ENCODE data around the gene TNFAIP8L2. TPM values are rescaled to one million over a fixed set of nuclear protein-coding genes. Genes with fewer than 3 reads are reported as not detected.
A peak's percentile ranks its signal among the peaks of the same experiment; 100 is the strongest.

The TNFAIP8L2 gene
- total RNA-seq, 1 experiment from 2014 or later: not detected

DNA sequence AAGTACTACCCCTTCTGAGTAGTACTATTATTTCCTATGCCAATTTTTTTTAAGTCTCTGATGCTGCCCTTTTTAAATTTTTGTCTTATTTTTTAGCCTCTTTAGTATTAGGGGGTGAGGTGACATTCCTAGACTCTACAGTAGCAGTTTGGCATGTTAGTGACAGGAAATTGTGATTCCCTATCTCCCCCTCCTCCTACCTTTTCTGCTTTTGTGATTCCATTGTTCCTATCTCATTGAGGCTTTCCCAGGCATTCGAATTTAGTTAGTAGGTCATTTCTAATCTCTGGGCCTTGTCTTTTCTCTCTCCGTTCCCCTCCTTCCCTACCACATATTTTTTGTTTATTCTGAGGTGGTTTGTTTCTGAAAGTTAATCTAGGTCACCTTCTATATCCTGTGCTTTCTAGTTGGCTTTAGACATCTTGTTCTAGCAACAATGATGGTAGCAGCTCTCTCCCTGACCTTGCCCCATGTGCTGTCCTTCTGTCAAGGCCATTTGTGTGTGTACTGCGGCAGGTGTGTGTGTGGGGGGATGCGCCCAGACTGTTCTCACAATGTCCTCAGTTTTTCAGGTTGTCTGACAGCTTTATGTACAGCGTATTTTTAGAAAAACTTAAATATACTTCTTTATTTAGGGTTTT lies 31.6 kb upstream of the TNFAIP8L2 start:
- no TSS peak for BruUV-seq (replicated peaks)
- Mint-ChIP-seq H3K9me3 (ENCODE audit: low read depth, unreplicated experiment) (no peaks in the 10 kb centered on the region), H3K4me3 (ENCODE audit: low read depth, unreplicated experiment) (no peak overlapping the region), H3K27ac (ENCODE audit: unreplicated experiment) (no peak overlapping the region), H3K36me3 (ENCODE audit: insufficient read depth, unreplicated experiment) (no peaks in the 10 kb centered on the region), H3K4me1 (ENCODE audit: low read depth, unreplicated experiment) (no peaks in the 10 kb centered on the region), H3K27me3 (ENCODE audit: unreplicated experiment) (no peaks in the 10 kb centered on the region)
- CTCF ChIA-PET: no interaction called here
- no peak for DNase-seq
- TF ChIP-seq, protein P1, sequence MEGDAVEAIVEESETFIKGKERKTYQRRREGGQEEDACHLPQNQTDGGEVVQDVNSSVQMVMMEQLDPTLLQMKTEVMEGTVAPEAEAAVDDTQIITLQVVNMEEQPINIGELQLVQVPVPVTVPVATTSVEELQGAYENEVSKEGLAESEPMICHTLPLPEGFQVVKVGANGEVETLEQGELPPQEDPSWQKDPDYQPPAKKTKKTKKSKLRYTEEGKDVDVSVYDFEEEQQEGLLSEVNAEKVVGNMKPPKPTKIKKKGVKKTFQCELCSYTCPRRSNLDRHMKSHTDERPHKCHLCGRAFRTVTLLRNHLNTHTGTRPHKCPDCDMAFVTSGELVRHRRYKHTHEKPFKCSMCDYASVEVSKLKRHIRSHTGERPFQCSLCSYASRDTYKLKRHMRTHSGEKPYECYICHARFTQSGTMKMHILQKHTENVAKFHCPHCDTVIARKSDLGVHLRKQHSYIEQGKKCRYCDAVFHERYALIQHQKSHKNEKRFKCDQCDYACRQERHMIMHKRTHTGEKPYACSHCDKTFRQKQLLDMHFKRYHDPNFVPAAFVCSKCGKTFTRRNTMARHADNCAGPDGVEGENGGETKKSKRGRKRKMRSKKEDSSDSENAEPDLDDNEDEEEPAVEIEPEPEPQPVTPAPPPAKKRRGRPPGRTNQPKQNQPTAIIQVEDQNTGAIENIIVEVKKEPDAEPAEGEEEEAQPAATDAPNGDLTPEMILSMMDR (IDR thresholded peaks at IDR 0.05; ENCODE audit: unreplicated experiment): no peak
- intact Hi-C loops (cut with micrococcal nuclease; ENCODE audit: unreplicated experiment): no loop called here

DNA sequence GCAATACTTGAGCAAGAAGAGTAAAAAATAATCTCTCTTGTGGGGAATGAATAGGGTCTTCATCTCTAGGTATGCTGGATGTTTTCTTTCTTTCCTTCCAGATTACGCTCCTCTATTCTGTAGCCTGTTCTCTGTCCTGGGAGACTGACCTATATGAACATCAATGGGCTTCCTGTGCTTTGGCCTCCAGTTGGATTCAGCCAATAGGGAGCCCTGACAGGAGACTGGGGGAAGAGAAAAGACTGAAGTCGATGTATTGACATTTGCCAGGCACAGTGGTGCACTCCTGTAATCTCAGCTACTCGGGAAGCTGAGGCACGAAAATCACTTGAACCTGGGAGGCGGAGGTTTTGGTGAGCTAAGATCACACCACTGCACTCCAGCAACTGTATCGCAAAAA lies 27.6 kb upstream of the TNFAIP8L2 start:
- H3K27ac Mint-ChIP-seq (ENCODE audit: unreplicated experiment): no peak overlapping the region
- no TSS peak for BruUV-seq (replicated peaks)
- no peaks in the 10 kb centered on the region for H3K9me3 Mint-ChIP-seq (ENCODE audit: low read depth, unreplicated experiment)
- DNase-seq: no peak
- intact Hi-C loops (cut with micrococcal nuclease; ENCODE audit: unreplicated experiment): no loop called here
- H3K4me1 Mint-ChIP-seq (ENCODE audit: low read depth, unreplicated experiment): peaks cover 16% of the 10 kb centered on the region
- H3K4me3 Mint-ChIP-seq (ENCODE audit: low read depth, unreplicated experiment): no peak overlapping the region
- CTCF ChIA-PET: interaction anchor here (1.1 kb wide), 1 partner anchor 104 kb away, joined by 7 read pairs; no protein-coding TSS in a partner anchor
- TF ChIP-seq, protein P1 (IDR thresholded peaks at IDR 0.05; ENCODE audit: unreplicated experiment): no peak
- H3K27me3 Mint-ChIP-seq (ENCODE audit: unreplicated experiment): peaks cover 33% of the 10 kb centered on the region
- H3K36me3 Mint-ChIP-seq (ENCODE audit: insufficient read depth, unreplicated experiment): peaks cover 14% of the 10 kb centered on the region

DNA sequence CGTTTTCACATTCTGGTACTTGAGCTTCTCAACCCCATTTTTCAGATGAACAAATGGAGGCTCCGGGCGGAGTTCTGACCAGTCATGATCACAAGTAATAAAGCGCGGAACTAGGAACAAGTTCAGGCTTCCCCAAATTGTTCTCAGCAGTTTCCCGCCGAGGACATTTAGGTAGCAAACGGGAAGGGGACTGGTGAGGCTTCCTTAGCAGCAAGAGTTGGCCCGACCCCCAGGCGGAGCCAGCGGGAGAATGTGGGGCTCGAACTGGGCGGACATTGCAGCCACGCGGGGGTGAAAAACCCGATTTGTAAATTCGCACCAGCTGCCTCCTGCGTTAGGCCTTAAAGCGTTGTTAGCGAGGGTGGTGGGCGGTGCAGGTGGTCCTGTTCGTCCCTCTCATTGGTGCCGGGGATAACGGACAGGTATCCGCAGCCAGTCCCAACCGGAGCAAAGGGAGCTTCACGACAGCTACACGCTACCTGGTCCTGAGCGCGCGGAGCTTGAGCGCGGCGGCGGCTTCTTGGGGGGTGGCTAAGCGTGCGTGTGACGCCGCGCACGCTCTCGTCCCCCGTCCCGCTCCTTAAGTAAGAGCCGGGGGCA lies 25.4 kb upstream of the TNFAIP8L2 start:
- BruUV-seq (replicated peaks): no TSS peak
- H3K27me3 Mint-ChIP-seq (ENCODE audit: unreplicated experiment): peaks cover 55% of the 10 kb centered on the region
- intact Hi-C loops (cut with micrococcal nuclease; ENCODE audit: unreplicated experiment): no loop called here

DNA sequence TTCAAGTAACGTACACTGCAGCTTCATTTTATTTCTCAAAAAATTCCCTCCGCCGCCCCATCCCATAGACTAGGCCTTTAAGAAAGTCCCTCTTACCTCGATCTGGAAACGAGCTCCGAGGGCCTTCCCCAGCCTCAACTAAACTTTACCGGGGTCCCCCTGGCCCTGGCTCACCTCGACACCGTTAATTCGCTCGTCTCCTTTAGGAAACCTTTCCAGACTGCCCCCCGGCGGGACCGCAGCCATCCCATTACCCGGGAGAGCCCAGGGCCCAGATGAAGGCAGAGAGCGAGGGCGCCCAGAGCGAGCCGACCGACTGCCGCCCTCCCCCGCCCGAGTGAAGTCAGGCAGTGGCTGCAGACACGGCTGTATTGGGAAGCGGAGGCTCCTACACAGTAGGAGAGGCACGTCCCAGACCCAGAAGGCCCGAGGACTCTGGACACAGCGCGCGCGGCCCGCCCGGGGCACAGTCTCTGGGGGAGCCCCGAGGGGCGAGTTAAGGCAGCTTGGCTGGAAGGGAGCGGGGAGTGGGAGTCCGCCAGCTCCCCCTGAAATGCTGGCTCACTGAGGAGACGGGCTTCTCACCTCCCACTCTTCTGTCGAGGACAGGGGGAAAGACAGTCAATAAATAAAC lies 24.6 kb upstream of the TNFAIP8L2 start:
- TF ChIP-seq, protein P1 (IDR thresholded peaks at IDR 0.05; ENCODE audit: unreplicated experiment): no peak
- H3K27ac Mint-ChIP-seq (ENCODE audit: unreplicated experiment): no peak overlapping the region
- no TSS peak for BruUV-seq (replicated peaks)
- H3K36me3 Mint-ChIP-seq (ENCODE audit: insufficient read depth, unreplicated experiment): peaks cover 14% of the 10 kb centered on the region
- intact Hi-C loops (cut with micrococcal nuclease; ENCODE audit: unreplicated experiment): no loop called here
- CTCF ChIA-PET: interaction anchor here (0.6 to 1.3 kb wide), 3 partner anchors 32 to 112 kb away, joined by 3 to 4 read pairs (median 4); partner anchors contain the start of gene GABPB2
- peak overlapping the region; percentile 73 for H3K4me3 Mint-ChIP-seq (ENCODE audit: low read depth, unreplicated experiment)
- peaks cover 63% of the 10 kb centered on the region for H3K27me3 Mint-ChIP-seq (ENCODE audit: unreplicated experiment)
- H3K9me3 Mint-ChIP-seq (ENCODE audit: low read depth, unreplicated experiment): no peaks in the 10 kb centered on the region
- H3K4me1 Mint-ChIP-seq (ENCODE audit: low read depth, unreplicated experiment): peaks cover 16% of the 10 kb centered on the region
- peak; percentile 24 for DNase-seq

More for the DNA sequence above, 25.4 kb upstream of the TNFAIP8L2 start:
- Mint-ChIP-seq H3K9me3 (ENCODE audit: low read depth, unreplicated experiment) (no peaks in the 10 kb centered on the region), H3K36me3 (ENCODE audit: insufficient read depth, unreplicated experiment) (peaks cover 14% of the 10 kb centered on the region), H3K27ac (ENCODE audit: unreplicated experiment) (no peak overlapping the region), H3K4me3 (ENCODE audit: low read depth, unreplicated experiment) (peak overlapping the region; percentile 73), H3K4me1 (ENCODE audit: low read depth, unreplicated experiment) (peaks cover 16% of the 10 kb centered on the region)
- DNase-seq: peak; percentile 58
- CTCF ChIA-PET: interaction anchor here (0.6 to 1.3 kb wide), 3 partner anchors 31 to 113 kb away, joined by 3 to 4 read pairs (median 4); partner anchors contain the start of gene GABPB2
- TF ChIP-seq, protein P1 (IDR thresholded peaks at IDR 0.05; ENCODE audit: unreplicated experiment): no peak

Data from Calu3 (cell line).